NCI-H69 (cell line): Measurements from ENCODE around the gene ADSS1.
A peak's percentile ranks its signal among the peaks of the same experiment; 100 is the strongest.

Source experiments
- DNase-seq: peaks from one replicate; lab custom pipeline; 2025; lab: John Stamatoyannopoulos, UW

Gene ADSS1

GRCh38 chr14:104784218-104784568 lies 60.2 kb downstream of the ADSS1 start:
- peak; percentile 56 for DNase-seq

- DNase-seq: peak; percentile 81
Measured at GRCh38 chr14:104784846-104785707, 61.0 kb downstream of the ADSS1 start.

GRCh38 chr14:104785708-104786080 lies 61.7 kb downstream of the ADSS1 start:
- no peak for DNase-seq

DNA sequence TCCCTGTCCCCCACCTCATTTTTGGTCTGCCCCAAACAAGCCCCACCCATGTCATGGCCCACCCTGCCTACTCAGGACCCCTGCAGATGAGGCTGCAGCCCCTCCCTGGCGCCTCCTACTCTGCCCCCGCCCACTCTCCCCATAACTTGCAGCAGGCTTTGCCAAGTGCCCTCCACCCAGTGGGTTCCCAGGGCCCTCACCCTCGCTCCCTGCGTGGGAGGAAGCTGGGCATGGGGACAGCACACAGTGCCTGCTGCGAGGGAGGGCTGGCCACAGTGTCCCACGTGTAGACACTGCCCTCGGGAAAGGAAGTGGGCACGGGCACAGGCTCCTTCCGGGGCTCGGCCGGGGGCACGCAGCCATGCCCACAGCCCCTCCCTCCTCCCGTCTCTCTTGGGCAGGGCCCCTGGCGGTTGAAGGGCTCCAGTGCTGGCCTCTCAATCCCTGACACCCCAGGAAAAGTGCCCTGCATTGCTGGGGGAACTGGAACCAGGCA lies 62.1 kb downstream of the ADSS1 start:
- no peak for DNase-seq

- DNase-seq: no peak
Measured at GRCh38 chr14:104786726-104787675, 63.0 kb downstream of the ADSS1 start.

DNA sequence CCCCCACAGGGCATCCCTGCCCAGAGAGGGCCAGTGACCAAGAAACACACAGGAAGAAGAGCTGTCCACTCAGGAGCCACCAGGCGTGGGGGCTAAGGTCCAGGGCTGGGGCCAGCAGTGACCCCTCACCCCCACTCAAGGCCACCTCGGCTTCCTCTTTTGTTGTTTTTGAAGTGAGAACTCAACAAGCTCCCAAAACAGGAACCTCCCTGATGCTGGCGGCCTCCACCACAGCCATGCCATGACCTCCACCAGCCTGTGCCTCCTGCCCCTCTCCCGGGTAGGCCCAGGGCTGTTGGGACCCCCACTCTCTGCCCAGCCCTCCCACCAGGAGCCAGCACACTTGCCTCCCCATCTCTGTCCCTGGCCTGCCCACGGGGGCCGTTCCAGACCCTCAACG lies 63.7 kb downstream of the ADSS1 start:
- DNase-seq: no peak

DNA sequence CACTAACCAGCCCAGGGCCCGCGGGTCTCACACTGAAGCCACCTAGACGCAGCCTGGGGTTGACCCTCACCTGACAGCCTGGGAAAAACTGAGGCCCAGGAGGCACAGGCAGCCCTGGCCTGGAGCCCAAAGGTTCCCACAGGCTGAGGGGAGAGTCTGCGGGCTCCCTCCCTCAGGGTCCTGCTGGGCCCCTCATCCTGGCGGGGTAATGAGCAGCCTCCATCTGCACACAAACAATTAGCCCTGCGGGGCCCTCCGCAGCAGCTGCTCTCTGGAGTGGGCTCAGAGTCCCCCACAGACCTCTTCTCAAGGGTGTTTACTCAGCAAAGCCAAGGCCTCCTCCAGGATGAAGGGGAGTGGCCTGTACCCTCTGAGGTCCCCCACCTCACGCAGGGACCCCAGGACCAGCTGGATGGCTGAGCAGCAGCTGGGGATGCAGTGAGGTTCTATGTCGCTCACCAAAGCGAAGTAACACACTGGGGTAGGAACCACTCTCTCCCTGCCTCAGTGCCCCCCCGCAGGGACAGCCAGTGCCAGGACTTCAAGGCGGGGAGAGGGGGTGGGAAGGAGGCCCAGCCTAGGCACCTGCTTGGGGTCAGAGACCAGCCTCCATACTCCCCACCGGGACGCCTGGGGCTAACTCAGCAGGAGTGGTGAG lies 64.3 kb downstream of the ADSS1 start:
- peak; percentile 97 for DNase-seq

GRCh38 chr14:104788873-104789663 lies 65.0 kb downstream of the ADSS1 start:
- no peak for DNase-seq

- DNase-seq: no peak
Measured at GRCh38 chr14:104789752-104790743, 66.0 kb downstream of the ADSS1 start.

- no peak for DNase-seq
Measured at GRCh38 chr14:104791425-104791824, 67.4 kb downstream of the ADSS1 start.

- DNase-seq: peak; percentile 72
Measured at GRCh38 chr14:104792101-104792884, 68.3 kb downstream of the ADSS1 start.

GRCh38 chr14:104792945-104793702 lies 69.1 kb downstream of the ADSS1 start:
- DNase-seq: no peak

- DNase-seq: no peak
Measured at GRCh38 chr14:104793703-104793959, 69.6 kb downstream of the ADSS1 start.

- DNase-seq: peak; percentile 43
Measured at GRCh38 chr14:104794099-104794498, 70.1 kb downstream of the ADSS1 start.

DNA sequence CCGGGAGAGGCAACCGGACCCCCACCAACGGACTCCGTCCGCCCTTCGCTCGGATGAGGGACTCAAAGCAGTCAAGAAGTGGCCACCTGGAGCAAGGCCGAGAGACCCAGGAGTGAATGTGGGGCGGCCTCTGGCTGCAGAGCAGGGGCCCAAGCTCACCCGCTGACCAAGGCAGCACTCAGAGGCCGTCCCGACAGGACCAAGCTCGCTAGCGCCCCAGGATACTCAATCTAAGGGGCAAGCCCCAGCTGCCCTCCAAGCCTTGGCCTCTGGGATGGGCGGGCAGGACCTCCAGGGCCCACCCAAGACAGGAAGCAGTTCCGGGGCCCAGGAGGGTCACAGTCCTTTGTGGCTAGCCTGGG lies 70.6 kb downstream of the ADSS1 start:
- peak; percentile 43 for DNase-seq

DNA sequence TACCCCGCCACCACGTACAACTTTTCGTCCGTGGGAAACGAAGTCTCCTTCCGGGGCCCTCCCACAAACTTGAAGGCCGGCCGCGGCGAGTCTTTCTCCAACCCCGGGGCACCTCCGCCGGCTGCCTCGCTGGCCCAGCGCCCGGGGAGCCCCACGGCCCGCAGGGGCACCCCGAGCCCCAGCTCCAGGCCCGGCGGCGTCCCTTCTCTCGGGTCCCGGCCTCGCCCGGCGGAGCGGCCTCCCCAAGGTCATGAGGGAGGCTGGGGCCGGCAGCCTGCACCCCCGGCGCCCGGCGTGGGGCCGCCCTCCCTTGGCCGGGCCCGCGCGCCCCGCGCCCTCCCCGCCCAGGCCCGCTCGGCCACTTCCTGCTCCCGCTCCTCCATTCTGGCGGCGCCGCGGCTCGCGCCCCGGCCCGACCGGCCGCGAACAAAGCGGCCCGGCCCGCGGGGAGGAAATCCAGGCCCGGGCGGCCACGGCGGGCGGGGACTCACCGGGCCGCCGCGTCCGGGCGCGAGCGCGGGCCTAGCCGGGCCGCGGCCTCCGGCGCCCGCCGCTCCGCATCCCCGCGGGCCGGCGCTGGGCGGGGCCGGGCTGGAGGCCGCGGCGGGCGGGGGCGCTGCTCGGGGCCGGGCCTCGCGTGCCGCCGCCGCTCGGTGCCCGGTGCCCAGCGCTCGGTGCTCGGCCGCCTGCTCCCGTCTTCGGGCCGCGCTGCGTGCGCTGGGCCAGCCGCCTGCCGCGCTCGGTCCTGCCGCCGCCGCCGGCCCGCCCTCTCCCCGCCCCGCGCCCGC lies 71.2 kb downstream of the ADSS1 start, which contains the start of gene AKT1:
Gene AKT1 (minus strand): TSS at position 756 of the 788 bp plus-strand sequence. CDS start 3,105 bp downstream, outside the sequence.
- DNase-seq: peak; percentile 60

DNA sequence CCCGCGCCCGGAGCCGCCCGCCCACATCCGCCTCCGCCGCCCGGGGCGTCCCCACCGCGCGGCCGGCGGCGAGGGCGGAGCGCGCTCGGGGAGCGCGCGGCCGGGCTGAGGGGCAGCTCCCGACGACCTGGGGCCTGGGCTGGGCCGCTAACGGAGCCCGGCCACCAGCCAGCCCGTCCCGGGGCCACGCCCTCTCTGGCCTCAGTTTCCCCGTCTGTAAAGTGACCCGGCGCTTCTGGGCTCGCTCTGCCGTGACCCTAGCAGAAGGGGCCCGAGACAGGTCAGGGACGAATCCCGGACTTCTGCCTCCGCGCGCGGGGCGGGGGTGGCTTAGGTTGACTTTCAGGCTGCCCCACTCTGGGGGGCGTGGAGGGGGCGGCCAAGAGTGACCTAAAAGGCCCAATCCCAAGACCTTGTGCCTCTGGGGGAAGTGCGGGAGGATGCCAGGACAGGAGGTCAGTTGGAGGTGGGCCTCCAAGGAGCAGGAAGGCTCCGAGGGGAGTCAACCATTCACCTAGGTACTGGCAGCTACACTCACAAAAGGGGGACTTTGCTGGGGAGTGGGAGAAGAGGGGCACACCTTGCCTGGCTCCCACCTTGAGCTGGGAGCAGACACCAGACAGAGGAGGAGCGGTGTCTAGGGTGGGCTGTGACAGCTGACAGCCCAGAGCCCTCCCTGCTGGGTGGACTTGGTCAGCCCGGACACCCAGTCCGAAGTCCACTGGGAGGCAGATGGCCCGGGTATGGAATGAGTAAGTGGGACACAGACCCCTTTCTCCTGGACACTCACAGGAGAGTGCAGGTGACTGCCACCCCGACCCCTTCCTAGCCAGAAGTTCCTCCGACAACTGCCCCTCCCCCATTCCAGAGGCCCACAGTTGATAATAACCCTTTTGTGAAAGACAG lies 72.0 kb downstream of the ADSS1 start:
- peak; percentile 80 for DNase-seq
